ENCODE results near the gene C19orf12. TPM values are rescaled to one million over a fixed set of nuclear protein-coding genes. Genes with fewer than 3 reads are reported as not detected.

Gene C19orf12
- total RNA-seq, 2 donors from 2014 or later: 34.5 to 39.1 TPM

DNA sequence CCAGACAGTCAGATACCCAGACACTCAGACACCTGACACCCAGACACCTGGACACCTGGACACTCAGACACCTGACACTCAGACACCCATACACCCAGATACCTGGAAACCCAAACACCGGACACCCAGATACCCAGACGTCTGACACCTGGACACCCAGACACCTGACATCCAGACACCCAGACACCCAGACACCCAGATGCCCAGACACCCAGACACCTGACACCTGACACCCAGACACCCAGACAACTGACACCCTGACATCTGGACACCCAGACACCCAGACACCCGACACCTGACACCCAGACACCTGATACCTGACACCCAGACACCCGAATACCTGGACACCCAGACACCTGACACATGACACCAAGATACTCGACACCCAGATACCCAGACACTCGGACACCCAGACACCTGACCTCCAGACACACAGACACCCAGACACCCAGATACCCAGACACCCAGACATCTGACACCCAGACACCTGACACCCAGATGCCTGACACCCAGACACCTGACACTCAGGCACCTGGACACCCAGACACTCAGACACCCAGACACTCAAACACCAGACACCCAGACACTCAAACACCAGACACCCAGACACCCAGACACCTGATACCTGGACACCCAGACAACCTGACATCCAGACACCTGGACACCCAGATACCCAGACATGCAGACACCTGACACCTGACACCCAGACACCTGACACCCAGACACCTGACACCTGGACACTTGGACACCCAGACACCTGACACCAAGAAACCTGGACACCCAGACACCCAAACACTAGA, 19.1 kb downstream of the C19orf12 start:
- Mint-ChIP-seq H3K9me3 (no peaks in the 10 kb centered on the region), H3K27me3 (no peaks in the 10 kb centered on the region), H3K4me3 (no peak overlapping the region), H3K4me1 (peaks cover 3% of the 10 kb centered on the region), H3K36me3 (ENCODE audit: low read depth) (peaks cover 1% of the 10 kb centered on the region), H3K27ac (peak overlapping the region; percentile 28)
- ATAC-seq (replicated peaks): no peak

DNA sequence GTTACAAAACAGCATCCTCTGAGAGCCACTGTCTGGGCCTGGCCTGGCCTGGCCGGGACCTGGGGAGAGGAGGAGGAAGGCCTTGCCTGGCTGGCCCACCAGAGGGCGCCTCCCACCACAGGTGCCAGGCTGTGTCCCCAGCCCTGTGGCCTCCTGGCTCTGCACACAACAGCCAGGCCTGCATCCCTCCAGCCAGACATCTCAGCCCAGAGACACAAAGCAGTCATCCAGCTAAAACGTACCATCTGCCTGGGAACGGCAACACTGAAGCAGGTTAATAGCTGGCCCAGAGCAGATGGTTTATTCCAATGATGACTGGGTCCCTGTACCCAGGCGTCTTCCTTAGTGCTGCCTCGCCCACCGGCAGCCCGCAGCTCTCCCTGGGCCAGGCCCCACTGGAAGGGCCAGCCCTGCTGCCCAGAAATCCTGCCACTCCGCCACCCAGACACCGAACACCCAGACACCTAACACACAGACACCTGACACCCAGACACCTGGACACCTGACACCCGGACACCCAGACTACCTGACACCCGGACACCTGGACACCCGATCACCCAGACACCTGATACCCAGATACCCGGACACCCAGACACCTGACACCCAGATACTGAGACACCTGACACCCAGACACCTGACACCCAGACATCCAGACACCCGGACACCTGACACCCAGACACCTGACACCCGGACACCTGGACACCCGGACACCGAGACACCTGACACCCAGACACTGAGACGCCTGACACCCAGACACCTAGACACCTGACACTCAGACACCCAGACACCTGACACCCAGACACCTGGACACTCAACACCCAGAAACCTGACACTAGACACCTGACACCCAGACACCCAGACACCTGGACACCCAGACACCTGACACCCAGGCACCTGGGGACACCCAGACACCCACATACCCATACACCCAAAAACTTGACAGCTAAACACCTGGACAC, 20.1 kb downstream of the C19orf12 start:
- Mint-ChIP-seq H3K27me3 (no peaks in the 10 kb centered on the region), H3K4me3 (no peak overlapping the region), H3K4me1 (peaks cover 5% of the 10 kb centered on the region), H3K36me3 (ENCODE audit: low read depth) (no peaks in the 10 kb centered on the region), H3K9me3 (no peaks in the 10 kb centered on the region), H3K27ac (peak overlapping the region; percentile 79)
- peak; percentile 98 for ATAC-seq (replicated peaks)

GRCh38 chr19:29694161-29694560, 20.9 kb downstream of the C19orf12 start:
- no peak for ATAC-seq (replicated peaks)
- Mint-ChIP-seq H3K27ac (peak overlapping the region; percentile 79), H3K36me3 (ENCODE audit: low read depth) (no peaks in the 10 kb centered on the region), H3K4me3 (no peak overlapping the region), H3K9me3 (peaks cover 4% of the 10 kb centered on the region), H3K27me3 (no peaks in the 10 kb centered on the region), H3K4me1 (peaks cover 10% of the 10 kb centered on the region)

- Mint-ChIP-seq H3K27ac (peak overlapping the region; percentile 53), H3K36me3 (ENCODE audit: low read depth) (no peaks in the 10 kb centered on the region), H3K4me3 (no peak overlapping the region), H3K27me3 (no peaks in the 10 kb centered on the region), H3K4me1 (peaks cover 36% of the 10 kb centered on the region), H3K9me3 (peaks cover 4% of the 10 kb centered on the region)
- peak; percentile 52 for ATAC-seq (replicated peaks)
Measured at GRCh38 chr19:29690842-29691241, 24.2 kb downstream of the C19orf12 start.

- peak; percentile 33 for ATAC-seq (replicated peaks)
Measured at GRCh38 chr19:29687897-29688728, 26.9 kb downstream of the C19orf12 start.

GRCh38 chr19:29687244-29687896, 27.7 kb downstream of the C19orf12 start:
- Mint-ChIP-seq H3K4me3 (peak overlapping the region; percentile 61), H3K27ac (peak overlapping the region; percentile 90), H3K36me3 (ENCODE audit: low read depth) (no peaks in the 10 kb centered on the region), H3K4me1 (peaks cover 41% of the 10 kb centered on the region), H3K27me3 (no peaks in the 10 kb centered on the region), H3K9me3 (peaks cover 4% of the 10 kb centered on the region)
- ATAC-seq (replicated peaks): peak; percentile 94

More at GRCh38 chr19:29687897-29688728, 26.9 kb downstream of the C19orf12 start:
- Mint-ChIP-seq H3K4me3 (peak overlapping the region; percentile 61), H3K4me1 (peaks cover 41% of the 10 kb centered on the region), H3K9me3 (peaks cover 4% of the 10 kb centered on the region), H3K27me3 (no peaks in the 10 kb centered on the region), H3K27ac (peak overlapping the region; percentile 90), H3K36me3 (ENCODE audit: low read depth) (no peaks in the 10 kb centered on the region)

GRCh38 chr19:29686285-29686805, 28.7 kb downstream of the C19orf12 start:
- H3K36me3 Mint-ChIP-seq (ENCODE audit: low read depth): no peaks in the 10 kb centered on the region
- H3K4me3 Mint-ChIP-seq: peak overlapping the region; percentile 28
- no peaks in the 10 kb centered on the region for H3K27me3 Mint-ChIP-seq
- H3K9me3 Mint-ChIP-seq: peaks cover 4% of the 10 kb centered on the region
- ATAC-seq (replicated peaks): no peak
- peaks cover 42% of the 10 kb centered on the region for H3K4me1 Mint-ChIP-seq
- H3K27ac Mint-ChIP-seq: peak overlapping the region; percentile 51

DNA sequence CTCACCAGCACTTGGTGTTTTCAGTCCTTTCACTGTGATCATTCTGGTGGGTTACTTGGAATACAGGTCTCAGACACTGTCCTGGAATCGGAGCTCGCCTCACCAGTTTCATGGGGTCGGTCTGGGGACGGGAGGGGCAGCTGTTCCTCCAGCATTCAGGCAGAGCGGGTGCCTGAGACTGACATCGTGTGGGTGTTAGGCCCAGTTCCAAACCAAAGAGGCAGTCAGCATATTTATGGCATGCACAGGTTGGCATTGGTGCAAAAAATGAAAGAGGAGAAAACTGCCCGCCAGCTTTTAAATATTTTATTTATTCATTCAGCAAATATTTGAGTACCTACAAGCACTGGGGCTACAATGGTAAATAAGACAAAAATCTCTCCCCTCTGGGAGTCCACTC, 29.7 kb downstream of the C19orf12 start:
- H3K4me3 Mint-ChIP-seq: no peak overlapping the region
- peaks cover 4% of the 10 kb centered on the region for H3K9me3 Mint-ChIP-seq
- H3K27me3 Mint-ChIP-seq: no peaks in the 10 kb centered on the region
- H3K36me3 Mint-ChIP-seq (ENCODE audit: low read depth): no peaks in the 10 kb centered on the region
- peaks cover 41% of the 10 kb centered on the region for H3K4me1 Mint-ChIP-seq
- no peak for ATAC-seq (replicated peaks)
- H3K27ac Mint-ChIP-seq: no peak overlapping the region

GRCh38 chr19:29683009-29683408, 32.1 kb downstream of the C19orf12 start:
- peak overlapping the region; percentile 15 for H3K4me3 Mint-ChIP-seq
- no peaks in the 10 kb centered on the region for H3K27me3 Mint-ChIP-seq
- peaks cover 9% of the 10 kb centered on the region for H3K36me3 Mint-ChIP-seq (ENCODE audit: low read depth)
- H3K4me1 Mint-ChIP-seq: peaks cover 37% of the 10 kb centered on the region
- no peak for ATAC-seq (replicated peaks)
- H3K27ac Mint-ChIP-seq: no peak overlapping the region
- no peaks in the 10 kb centered on the region for H3K9me3 Mint-ChIP-seq

DNA sequence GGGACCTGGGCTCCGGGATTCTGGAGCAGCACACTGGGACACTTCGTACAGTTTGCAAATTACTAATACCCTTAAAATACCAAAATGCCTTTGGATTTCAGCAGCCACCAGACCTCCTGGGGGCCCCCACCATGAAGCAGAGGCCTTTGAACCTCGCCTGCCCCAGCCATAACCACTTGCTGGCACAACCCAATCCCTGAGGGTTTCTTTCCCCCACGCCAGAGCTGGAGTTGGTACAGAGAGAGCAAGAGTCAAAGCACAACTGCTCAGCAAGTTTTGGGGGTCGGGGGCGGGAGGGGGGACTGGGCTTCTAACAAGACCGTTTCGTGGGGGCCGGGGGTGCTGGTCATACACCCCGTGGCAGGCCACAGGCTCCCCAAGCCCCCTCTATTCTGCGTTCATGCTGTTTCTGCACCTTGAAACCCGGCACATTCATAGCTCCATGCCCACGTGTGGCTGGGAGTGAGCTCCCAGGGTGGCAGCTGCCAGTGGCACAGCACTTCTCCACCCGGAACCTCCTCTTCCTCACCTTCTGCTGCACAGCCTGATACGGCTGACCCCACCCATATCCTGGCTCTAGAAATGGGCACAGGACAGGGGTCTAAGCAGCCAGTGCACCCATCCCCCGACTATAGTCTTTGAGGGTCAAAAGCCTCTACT, 32.7 kb downstream of the C19orf12 start:
- Mint-ChIP-seq H3K27ac (no peak overlapping the region), H3K4me3 (no peak overlapping the region), H3K36me3 (ENCODE audit: low read depth) (peaks cover 15% of the 10 kb centered on the region), H3K4me1 (peaks cover 32% of the 10 kb centered on the region), H3K9me3 (no peaks in the 10 kb centered on the region), H3K27me3 (no peaks in the 10 kb centered on the region)
- no peak for ATAC-seq (replicated peaks)

- Mint-ChIP-seq H3K9me3 (no peaks in the 10 kb centered on the region), H3K27me3 (no peaks in the 10 kb centered on the region), H3K4me1 (peaks cover 26% of the 10 kb centered on the region), H3K36me3 (ENCODE audit: low read depth) (peaks cover 21% of the 10 kb centered on the region), H3K27ac (peak overlapping the region; percentile 93), H3K4me3 (peak overlapping the region; percentile 73)
- ATAC-seq (replicated peaks): no peak
Measured at GRCh38 chr19:29681422-29682235, 33.4 kb downstream of the C19orf12 start.

- H3K36me3 Mint-ChIP-seq (ENCODE audit: low read depth): peaks cover 28% of the 10 kb centered on the region
- H3K4me3 Mint-ChIP-seq: peak overlapping the region; percentile 73
- H3K27me3 Mint-ChIP-seq: no peaks in the 10 kb centered on the region
- H3K4me1 Mint-ChIP-seq: peaks cover 21% of the 10 kb centered on the region
- peak overlapping the region; percentile 93 for H3K27ac Mint-ChIP-seq
- ATAC-seq (replicated peaks): no peak
- no peaks in the 10 kb centered on the region for H3K9me3 Mint-ChIP-seq
Measured at GRCh38 chr19:29680937-29681336, 34.1 kb downstream of the C19orf12 start.

All from activated T-helper 17 cell treated with anti-CD3 and anti-CD28 coated beads, Interleukin-2, amount 50 U/mL, for 72 hours (primary cell).